HL-60 (cell line): ENCODE results near the gene ZMPSTE24.

Source experiments
- DNase-seq, 2 experiments: peaks; one replicate each; pipeline ENCODE4 v3.0.0-alpha.2; 2010 to 2020; ENCODE audit warnings: low read depth in 1 of 2, low spot score in 1 of 2
- H3K27ac ChIP-seq: fragments of 250-450 bp; sonication (Bioruptor Pico); replicated peaks from 2 replicates; pipeline ENCODE4 v1.5.1; 2020; ENCODE audit warnings: mild to moderate bottlenecking, moderate library complexity
- H3K27me3 ChIP-seq: fragments of 250-450 bp; sonication (Bioruptor Pico); 2 replicates; pipeline ENCODE4 v1.5.1; 2021; ENCODE audit warnings: mild to moderate bottlenecking, moderate library complexity; ENCODE audit not compliant: insufficient read depth, poor library complexity, severe bottlenecking
- H3K4me3 ChIP-seq: replicated peaks from 2 replicates; pipeline ENCODE4 v1.5.1; 2011; ENCODE audit warnings: mild to moderate bottlenecking, control low read depth, low read length; ENCODE audit not compliant: insufficient read depth
- CTCF ChIP-seq: IDR thresholded peaks from one replicate; pipeline ENCODE4 v1.5.1; 2011; ENCODE audit warnings: low read length, control low read depth, inconsistent platforms; ENCODE audit not compliant: insufficient read depth
- GABPA ChIP-seq: IDR thresholded peaks from 2 replicates; pipeline ENCODE4 v1.6.1; 2012; ENCODE audit warnings: low read depth
- POLR2AphosphoS5 ChIP-seq: IDR thresholded peaks from 2 replicates; pipeline ENCODE4 v1.6.1; 2012; ENCODE audit warnings: low read depth
- REST ChIP-seq: IDR thresholded peaks from 2 replicates; pipeline ENCODE4 v1.6.1; 2012; ENCODE audit warnings: low read depth; ENCODE audit not compliant: insufficient replicate concordance
- SPI1 ChIP-seq: IDR thresholded peaks from 2 replicates; pipeline ENCODE4 v1.6.1; 2012; ENCODE audit warnings: low read depth, mild to moderate bottlenecking, borderline replicate concordance

Gene ZMPSTE24

GRCh38 chr1:40309374-40310128 lies 51.5 kb downstream of the ZMPSTE24 start:
- no peak for DNase-seq
- Histone ChIP-seq H3K27ac (no peak overlapping the region), H3K27me3 (no peaks in the 10 kb centered on the region)

GRCh38 chr1:40310129-40310461 lies 52.1 kb downstream of the ZMPSTE24 start:
- no peaks in the 10 kb centered on the region for H3K27me3 ChIP-seq
- H3K27ac ChIP-seq, result no peak overlapping the region
- no peak for DNase-seq
- no peak overlapping the region for H3K4me3 ChIP-seq
- TF ChIP-seq CTCF, result no peak
- TF ChIP-seq SPI1, result no peak
- TF ChIP-seq REST, result no peak
- TF ChIP-seq POLR2AphosphoS5, result no peak
- TF ChIP-seq GABPA, result no peak

More at GRCh38 chr1:40309374-40310128, 51.5 kb downstream of the ZMPSTE24 start:
- H3K4me3 ChIP-seq, result no peak overlapping the region
- no peak for TF ChIP-seq POLR2AphosphoS5
- TF ChIP-seq REST, result no peak
- no peak for TF ChIP-seq CTCF
- TF ChIP-seq GABPA, result no peak
- no peak for TF ChIP-seq SPI1

- H3K27ac ChIP-seq, result no peak overlapping the region
- TF ChIP-seq SPI1 (no peak), CTCF (no peak), POLR2AphosphoS5 (no peak), REST (no peak), GABPA (no peak)
- H3K27me3 ChIP-seq, result peaks cover 7% of the 10 kb centered on the region
- DNase-seq, result no peak
- no peak overlapping the region for H3K4me3 ChIP-seq
Observed at GRCh38 chr1:40310983-40311642, 53.1 kb downstream of the ZMPSTE24 start.
